ENCODE results near the gene SNX14.
"Not testable (repeated sequence)": the region's sequence is repeated elsewhere in the genome, so short reads cannot be mapped to it uniquely, and the experiment has no call there.

The SNX14 gene

DNA sequence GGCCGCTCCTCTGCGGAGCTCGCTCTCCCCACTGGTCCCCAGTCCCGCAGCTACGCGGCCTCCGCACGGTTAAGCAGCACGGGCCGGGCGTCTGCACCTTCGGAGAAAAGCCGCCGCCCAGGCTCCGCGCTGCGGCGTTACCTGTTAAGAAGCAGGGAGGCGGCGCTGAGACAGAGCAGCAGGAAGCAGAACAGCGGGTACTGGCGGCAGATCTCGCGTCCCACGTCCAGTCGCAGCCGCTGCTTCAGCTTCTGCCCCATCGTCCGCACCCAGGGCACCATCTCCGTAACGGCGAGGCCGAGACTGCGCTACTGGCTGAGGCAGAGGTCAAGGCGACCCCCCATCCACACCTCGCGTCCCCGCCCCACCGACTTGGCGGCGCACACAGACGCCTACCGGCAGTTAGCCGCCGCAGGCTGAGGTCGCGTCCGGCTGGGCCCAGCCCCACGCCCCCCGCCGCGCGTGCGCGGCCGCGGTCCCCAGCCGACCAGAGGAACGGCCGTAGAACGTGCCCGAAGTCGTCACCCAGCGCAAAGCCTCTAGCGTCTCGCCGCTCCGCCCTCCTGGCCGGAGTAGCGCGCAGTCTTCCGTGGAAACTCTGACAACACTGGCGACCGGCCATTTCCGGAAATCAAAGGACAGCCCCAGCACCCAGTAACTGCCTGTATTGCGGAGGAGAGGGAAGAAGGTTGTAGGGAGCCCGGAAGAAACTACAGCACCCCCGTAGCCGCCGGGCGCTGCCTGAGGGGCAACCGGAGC, at the start of gene SNX14:
Gene SNX14 (minus strand): TSS at position 421 of the 759 bp plus-strand sequence. CDS start 140 bp downstream, at position 281.
- peak; percentile 91 for DNase-seq

- peak; percentile 99 for DNase-seq
These were observed 49.3 kb upstream of the SNX14 start, which contains the start of gene SYNCRIP for GRCh38 chr6:85642774-85643536. TSS of gene SYNCRIP (minus strand) at chr6:85642886. CDS start at chr6:85641439, 1,447 bp downstream.

GRCh38 chr6:85641897-85642773, 48.5 kb upstream of the SNX14 start:
- peak; percentile 11 for DNase-seq

- DNase-seq: no peak
These were observed 47.9 kb upstream of the SNX14 start for GRCh38 chr6:85641522-85641896.

GRCh38 chr6:85640821-85641220, 47.2 kb upstream of the SNX14 start:
- DNase-seq: no peak

- no peak for DNase-seq
These were observed 43.9 kb upstream of the SNX14 start for GRCh38 chr6:85637579-85637978.

DNA sequence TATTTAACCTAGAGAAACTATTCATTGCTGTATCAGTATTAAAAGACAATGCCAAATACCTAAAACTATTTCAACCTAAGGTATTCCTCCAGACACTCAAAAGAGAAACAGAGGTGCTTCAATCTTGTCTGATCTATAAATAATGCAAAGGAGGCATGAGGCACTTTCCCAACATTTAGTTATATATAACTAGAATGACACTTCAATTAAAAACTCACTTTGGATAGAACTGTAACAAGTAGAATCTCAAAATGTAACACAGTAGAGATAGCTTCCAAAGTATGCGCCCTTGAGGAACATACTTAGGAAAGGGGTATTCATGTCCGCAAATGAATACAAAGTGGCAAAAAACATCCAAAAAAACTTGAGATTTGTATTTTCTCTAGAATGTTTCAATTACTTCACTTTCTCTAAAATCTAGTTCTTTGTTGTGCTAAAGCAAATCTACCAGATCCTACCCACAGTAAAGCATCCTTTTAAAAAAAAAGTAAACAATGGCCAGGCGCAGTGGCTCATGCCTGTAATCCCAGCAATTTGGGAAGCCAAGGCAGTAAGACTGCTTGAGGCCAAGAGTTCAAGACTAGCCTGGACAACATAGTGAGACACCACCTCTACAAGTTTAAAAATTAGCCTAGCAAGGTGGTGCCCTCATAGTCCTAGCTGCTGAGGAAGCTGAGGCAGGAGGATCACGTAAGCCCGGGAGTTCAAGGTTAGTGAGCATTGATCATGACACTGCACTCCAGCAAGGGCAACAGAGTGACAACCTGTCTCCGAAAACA, 38.7 kb upstream of the SNX14 start:
- no peak for DNase-seq

DNA sequence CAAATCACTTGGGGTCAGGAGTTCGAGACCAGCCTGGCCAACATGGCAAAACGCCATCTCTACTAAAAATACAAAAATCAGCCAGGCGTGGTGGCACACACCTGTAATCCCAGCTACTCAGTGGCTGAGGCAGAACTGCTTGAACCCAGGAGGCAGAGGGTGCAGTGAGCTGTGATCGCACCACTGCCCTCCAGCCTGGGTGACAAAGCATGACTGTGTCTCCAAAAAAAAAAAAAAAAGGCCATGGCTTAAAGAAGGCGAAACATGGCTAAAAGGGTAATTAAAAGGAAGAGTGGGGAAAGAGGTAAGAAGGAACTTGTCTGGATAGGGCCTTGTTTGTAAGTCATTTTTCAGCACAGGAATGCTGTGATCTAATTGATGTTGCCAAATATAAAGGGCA, 37.5 kb upstream of the SNX14 start:
- DNase-seq: not testable (repeated sequence)

GRCh38 chr6:85628353-85628752, 34.7 kb upstream of the SNX14 start:
- no peak for DNase-seq

DNA sequence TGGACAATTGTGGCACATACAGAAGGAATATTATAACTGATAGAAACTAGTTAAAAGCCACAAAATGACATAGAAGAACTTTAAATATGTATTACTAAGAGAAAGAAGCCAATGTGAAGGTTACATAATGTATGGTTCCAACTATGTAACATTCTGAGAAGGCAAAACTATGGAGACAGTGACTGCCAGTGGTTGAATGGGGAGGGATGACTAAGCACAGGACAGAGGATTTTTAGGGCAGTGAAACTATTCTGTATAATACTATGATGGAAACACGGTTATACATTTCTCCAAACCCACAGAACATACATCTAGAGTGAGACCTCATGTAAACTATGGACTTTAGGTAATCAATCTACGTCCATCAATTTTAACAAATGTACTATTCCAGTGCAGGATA, 26.6 kb upstream of the SNX14 start:
- DNase-seq: no peak

GRCh38 chr6:85614780-85615179, 21.1 kb upstream of the SNX14 start:
- DNase-seq: no peak

DNA sequence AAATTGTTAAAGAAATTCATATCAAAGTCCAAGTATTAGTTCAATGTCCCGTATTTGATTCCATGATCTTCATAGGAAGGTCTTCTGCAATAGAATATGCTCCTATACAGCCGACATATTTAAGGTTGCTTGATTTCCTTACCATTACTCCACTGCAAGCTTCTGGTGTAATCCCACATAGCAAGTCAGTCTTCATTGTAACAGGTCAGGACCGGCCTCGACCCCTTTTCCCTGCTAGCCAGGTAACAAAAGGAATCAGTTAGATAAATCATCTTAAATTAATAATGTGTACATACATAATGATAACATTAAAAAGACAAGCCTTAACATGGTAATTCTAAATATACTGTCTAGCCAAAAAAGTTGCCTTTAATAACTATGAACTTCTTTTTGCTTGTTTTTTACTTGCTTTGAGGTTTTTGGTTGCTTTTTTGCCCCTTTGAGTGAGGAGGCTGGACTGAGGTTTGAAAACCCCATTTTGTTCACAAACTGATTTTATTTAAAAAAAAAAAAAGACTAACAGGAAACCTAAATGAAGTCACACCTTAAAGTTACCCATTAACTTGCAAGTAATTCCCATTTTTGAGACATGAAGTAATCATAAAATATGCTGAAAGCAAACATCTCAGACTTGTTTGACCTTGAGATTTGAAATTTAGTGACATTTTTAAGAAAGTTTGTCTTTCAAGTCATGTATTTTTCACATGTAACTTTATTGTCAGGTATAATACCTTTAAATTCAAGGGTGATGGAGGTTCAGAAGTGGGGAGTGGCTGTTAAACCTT, 19.2 kb upstream of the SNX14 start:
- no peak for DNase-seq

DNA sequence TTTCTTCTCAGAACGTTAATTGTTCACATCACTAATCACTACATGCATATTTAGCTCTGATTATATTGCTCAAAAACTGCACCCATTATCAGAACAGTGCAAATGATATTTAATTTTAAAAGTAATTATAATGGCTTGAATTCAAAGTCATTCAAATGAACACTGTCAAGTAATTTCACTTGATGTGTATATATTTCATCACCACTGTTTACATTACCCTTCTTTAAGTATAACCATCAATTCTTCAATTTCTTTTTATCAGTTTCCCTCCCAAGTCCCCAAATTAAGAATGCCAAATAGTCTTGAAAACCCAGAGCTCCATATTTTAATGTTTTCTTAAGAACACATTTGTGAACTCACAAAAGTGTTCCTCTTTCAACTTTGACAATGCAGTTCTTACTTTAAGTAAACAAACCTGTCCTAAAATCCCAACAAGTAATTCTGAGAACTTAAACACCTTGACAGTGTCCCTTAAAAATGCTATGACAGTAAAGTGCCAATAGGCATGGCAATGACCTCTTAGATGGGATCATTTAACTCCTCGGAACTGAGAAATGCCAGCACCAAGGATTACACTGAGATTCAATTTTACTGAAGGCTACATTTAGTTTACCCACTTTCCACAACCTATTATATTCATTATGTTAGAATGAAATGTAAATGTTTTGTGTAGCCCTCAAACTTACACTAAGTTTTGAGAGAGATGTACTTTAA, 16.7 kb upstream of the SNX14 start:
- DNase-seq: no peak

GRCh38 chr6:85602100-85602499, 8.4 kb upstream of the SNX14 start:
- DNase-seq: no peak

DNA sequence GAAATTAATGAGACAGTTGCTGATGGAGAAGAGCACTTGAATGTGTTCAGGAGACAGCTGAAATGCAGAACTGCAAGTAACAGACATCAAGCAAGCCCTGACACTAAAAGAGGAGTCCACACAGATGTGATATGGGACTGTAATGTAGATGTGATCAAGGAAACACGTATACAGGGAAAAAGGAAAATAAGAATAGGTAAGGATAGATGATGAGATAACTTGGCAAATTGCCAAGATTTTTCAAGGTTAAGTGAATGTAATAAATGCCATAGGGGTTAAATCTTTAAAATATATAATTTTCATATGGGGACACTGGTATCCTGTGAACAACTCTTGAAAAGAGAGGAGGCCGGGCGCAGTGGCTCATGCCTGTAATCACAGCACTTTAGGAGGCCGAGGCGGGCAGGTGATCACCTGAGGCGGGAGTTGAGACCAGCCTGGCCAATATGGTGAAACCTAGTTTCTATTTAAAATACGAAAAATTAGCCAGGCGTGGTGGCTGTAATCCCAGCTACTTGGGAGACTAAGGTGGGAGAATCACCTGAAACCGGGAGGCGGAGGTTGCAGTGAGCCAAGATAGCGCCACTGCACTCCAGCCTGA, 7.2 kb upstream of the SNX14 start:
- no peak for DNase-seq

- DNase-seq: peak; percentile 20
These were observed 706 bp upstream of the SNX14 start for GRCh38 chr6:85594197-85594930.

DNA sequence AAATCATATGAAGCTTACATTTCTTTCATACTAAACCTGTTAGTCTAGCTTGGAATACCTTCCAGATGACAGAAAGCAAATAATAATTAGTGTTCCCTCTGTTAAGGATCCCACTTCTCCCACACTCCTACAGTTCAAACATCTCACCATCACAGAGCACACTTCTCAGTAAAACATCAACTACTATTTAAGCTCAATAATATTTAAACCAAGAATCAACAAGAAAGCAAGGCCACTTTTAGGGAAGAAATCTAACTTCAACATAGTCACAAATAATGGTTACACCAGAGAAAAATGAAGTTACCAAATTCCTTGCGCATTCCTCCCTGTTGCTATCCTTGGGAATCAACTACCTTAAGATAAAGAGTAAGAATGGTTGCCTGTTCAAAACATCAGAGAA, 1.6 kb downstream of the SNX14 start:
- no peak for DNase-seq

DNA sequence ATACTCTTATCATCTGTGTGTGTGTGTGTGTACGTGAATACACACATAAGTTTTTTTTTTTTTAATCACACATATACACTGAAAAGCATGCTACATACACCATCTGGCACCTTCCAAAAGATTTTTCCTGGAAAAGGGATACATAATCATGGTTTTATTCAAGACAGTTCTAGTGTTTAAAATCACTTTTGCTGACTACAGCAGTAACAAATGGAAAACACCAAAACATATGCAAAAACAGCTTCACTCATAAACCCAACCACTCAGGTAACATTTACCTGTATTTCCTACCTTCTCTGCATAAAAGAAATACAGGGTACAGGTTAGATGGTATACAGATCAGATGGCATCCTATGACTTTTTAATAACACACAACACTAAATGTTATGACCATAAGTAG, 2.5 kb downstream of the SNX14 start:
- DNase-seq: no peak

- no peak for DNase-seq
These were observed 7.9 kb downstream of the SNX14 start for GRCh38 chr6:85585741-85586140.

GRCh38 chr6:85582832-85583231, 10.8 kb downstream of the SNX14 start:
- not testable (repeated sequence) for DNase-seq

All from DMS153 (cell line).